HepG2 (cell line): ENCODE results near the gene LASP1. TPM values are rescaled to one million over a fixed set of nuclear protein-coding genes. Genes with fewer than 3 reads are reported as not detected.

Source experiments
- BRCA1 ChIP-seq: sonication (generic); formaldehyde crosslinking; IDR thresholded peaks from 2 replicates; pipeline ENCODE4 v1.4.0; 2020; ENCODE audit warnings: missing genetic modification reagents
- GZF1 ChIP-seq: sonication (generic); formaldehyde crosslinking; IDR thresholded peaks from 2 replicates; pipeline ENCODE4 v1.5.1; 2020; ENCODE audit warnings: mild to moderate bottlenecking, missing genetic modification reagents
- HINFP ChIP-seq: sonication (generic); formaldehyde crosslinking; IDR thresholded peaks from 2 replicates; pipeline ENCODE4 v1.4.0; 2020; ENCODE audit warnings: low read depth, mild to moderate bottlenecking, missing genetic modification reagents
- JARID2 ChIP-seq: sonication (generic); formaldehyde crosslinking; IDR thresholded peaks from 2 replicates; pipeline ENCODE4 v1.8.1; 2023; ENCODE audit warnings: missing genetic modification reagents, inconsistent platforms; ENCODE audit not compliant: insufficient replicate concordance
- JDP2 ChIP-seq: sonication (generic); formaldehyde crosslinking; IDR thresholded peaks from 2 replicates; pipeline ENCODE4 v1.8.1; 2022; ENCODE audit warnings: missing genetic modification reagents, borderline replicate concordance
- MTERF4 ChIP-seq: sonication (generic); formaldehyde crosslinking; IDR thresholded peaks from 2 replicates; pipeline ENCODE4 v1.8.0; 2023; ENCODE audit warnings: mild to moderate bottlenecking, missing genetic modification reagents
- MXD3 ChIP-seq: IDR thresholded peaks from 2 replicates; pipeline ENCODE4 v1.6.1; 2016; ENCODE audit warnings: mild to moderate bottlenecking, missing biosample characterization, missing genetic modification reagents
- NFE2L1 ChIP-seq: sonication (generic); formaldehyde crosslinking; IDR thresholded peaks from 2 replicates; pipeline ENCODE4 v1.4.0; 2020; ENCODE audit warnings: missing genetic modification reagents, mild to moderate bottlenecking, borderline replicate concordance
- POLR2A ChIP-seq, 2 experiments: IDR thresholded peaks; 2 replicates each; pipeline ENCODE4 v1.6.1; 2011; ENCODE audit warnings: low read depth in 2 of 2, low read length in 2 of 2, mild to moderate bottlenecking in 1 of 2, moderate library complexity in 1 of 2; ENCODE audit not compliant: insufficient read depth in 1 of 2
- RFX1 ChIP-seq: fragments of 450-650 bp; IDR thresholded peaks from 2 replicates; pipeline ENCODE4 v1.6.1; 2017
- RXRA ChIP-seq: sonication (generic); formaldehyde crosslinking; IDR thresholded peaks from 2 replicates; pipeline ENCODE4 v1.5.1; 2020; ENCODE audit warnings: missing genetic modification reagents
- TEAD2 ChIP-seq: sonication (generic); formaldehyde crosslinking; IDR thresholded peaks from 2 replicates; pipeline ENCODE4 v1.9.0; 2021; ENCODE audit warnings: missing genetic modification reagents
- THRA ChIP-seq: sonication (generic); formaldehyde crosslinking; IDR thresholded peaks from 2 replicates; pipeline ENCODE4 v1.4.0; 2020; ENCODE audit warnings: missing genetic modification reagents, borderline replicate concordance
- TOE1 ChIP-seq: sonication (generic); formaldehyde crosslinking; IDR thresholded peaks from 2 replicates; pipeline ENCODE4 v1.4.0; 2020; ENCODE audit warnings: mild to moderate bottlenecking, missing genetic modification reagents
- ZBTB33 ChIP-seq: sonication (generic); formaldehyde crosslinking; IDR thresholded peaks from 2 replicates; pipeline ENCODE4 v1.4.0; 2020; ENCODE audit warnings: missing genetic modification reagents
- ZGPAT ChIP-seq: IDR thresholded peaks from 2 replicates; pipeline ENCODE4 v1.6.1; 2016; ENCODE audit warnings: mild to moderate bottlenecking
- ZNF143 ChIP-seq: sonication (generic); formaldehyde crosslinking; IDR thresholded peaks from 2 replicates; pipeline ENCODE4 v1.4.0; 2020; ENCODE audit warnings: missing genetic modification reagents
- ZNF251 ChIP-seq: sonication (generic); formaldehyde crosslinking; IDR thresholded peaks from 2 replicates; pipeline ENCODE4 v1.9.0; 2021; ENCODE audit warnings: mild to moderate bottlenecking, missing genetic modification reagents
- ZNF704 ChIP-seq: sonication (generic); formaldehyde crosslinking; IDR thresholded peaks from 2 replicates; pipeline ENCODE4 v1.8.1; 2023; ENCODE audit warnings: mild to moderate bottlenecking, inconsistent platforms, moderate library complexity, missing genetic modification reagents, borderline replicate concordance
- ZNF782 ChIP-seq: sonication (generic); formaldehyde crosslinking; IDR thresholded peaks from 2 replicates; pipeline ENCODE4 v1.4.0; 2020; ENCODE audit warnings: missing genetic modification reagents, mild to moderate bottlenecking, borderline replicate concordance
- polyA plus RNA-seq, 8 experiments: library from polyadenylated mRNA; depleted of rRNA in 3 of 8; stranded (reverse) in 7 of 8; unstranded in 1 of 8; fragments of >200 nt; fragmentation: Illumina TruSeq in 4 of 8; extraction: Trizol in 4 of 8; gene quantifications; 2 replicates each; pipeline versions ENCODE4 v1.2.1 to v1.2.3, GENCODE V29; 2011 to 2016; ENCODE audit warnings: low read depth in 4 of 8, missing spikeins in 1 of 8, mixed read lengths in 1 of 8; ENCODE audit not compliant: insufficient read depth in 1 of 8
- total RNA-seq, 5 experiments: library from RNA; depleted of rRNA; stranded (reverse); fragments of >200 nt; fragmentation: Illumina TruSeq; extraction: Trizol; gene quantifications; 2 replicates each; pipeline ENCODE4 v1.2.3, GENCODE V29; 2016; ENCODE audit warnings: low read depth in 1 of 5

The LASP1 gene
- total and polyA plus RNA-seq, 2 of the 13 experiments (the other 11 are each of a cell fraction or from before 2014, with no cell fraction given), result 70.1 to 97.0 TPM

- TF ChIP-seq ZNF704 (CRISPR knock-in tag) (no peak), POLR2A (IDR thresholded peaks at IDR 0.05; ENCODE audit: insufficient read depth in 1 of 2, low read depth in 2 of 2, low read length in 2 of 2) (no peak), HINFP (no peak), NFE2L1 (CRISPR knock-in tag) (no peak), BRCA1 (CRISPR knock-in tag) (no peak), ZBTB33 (0 out of 2 replicates have a peak, but pooled peaks have one; percentile 40), TOE1 (no peak), MXD3 (CRISPR knock-in tag) (no peak), RFX1 (no peak), MTERF4 (no peak), ZNF251 (CRISPR knock-in tag) (no peak), RXRA (CRISPR knock-in tag) (no peak; the same call in 1 of the 2 replicates), ZNF143 (peak; percentile 90), JARID2 (CRISPR knock-in tag) (no peak), ZNF782 (no peak), GZF1 (no peak), TEAD2 (CRISPR knock-in tag) (no peak), JDP2 (CRISPR knock-in tag) (no peak), ZGPAT (CRISPR knock-in tag) (peak; percentile 66; the same call in 1 of the 2 replicates), THRA (CRISPR knock-in tag) (no peak; the same call in 1 of the 2 replicates)
These were observed 3.0 kb downstream of the LASP1 start (continued) for GRCh38 chr17:38872671-38873385.
